GM12875 (cell line): ENCODE data around the gene TTC13.

Experiments used
- H3K4me3 ChIP-seq: one replicate; pipeline ENCODE4 v1.5.1; 2011; ENCODE audit warnings: low read depth, low read length, control low read depth
- CTCF ChIP-seq: IDR thresholded peaks from 2 replicates; pipeline ENCODE4 v1.5.1; 2011; ENCODE audit warnings: low read depth, mild to moderate bottlenecking, control low read depth, inconsistent platforms, low read length, moderate library complexity, borderline replicate concordance; ENCODE audit not compliant: insufficient read depth

The TTC13 gene

GRCh38 chr1:230900984-230901383, 77.7 kb downstream of the TTC13 start:
- no peak for TF ChIP-seq CTCF
- no peak overlapping the region for H3K4me3 ChIP-seq

- TF ChIP-seq CTCF, result no peak
- no peak overlapping the region for H3K4me3 ChIP-seq
These were observed 78.8 kb downstream of the TTC13 start for GRCh38 chr1:230899841-230900251.

- no peak for TF ChIP-seq CTCF
These were observed 79.9 kb downstream of the TTC13 start for GRCh38 chr1:230898748-230899147.

GRCh38 chr1:230898144-230898543, 80.5 kb downstream of the TTC13 start:
- no peak for TF ChIP-seq CTCF
- H3K4me3 ChIP-seq, result no peak overlapping the region

More at GRCh38 chr1:230898748-230899147, 79.9 kb downstream of the TTC13 start:
- H3K4me3 ChIP-seq, result no peak overlapping the region

GRCh38 chr1:230896779-230897178, 81.9 kb downstream of the TTC13 start:
- no peak overlapping the region for H3K4me3 ChIP-seq
- TF ChIP-seq CTCF, result no peak

- no peak overlapping the region for H3K4me3 ChIP-seq
- no peak for TF ChIP-seq CTCF
These were observed 83.2 kb downstream of the TTC13 start for GRCh38 chr1:230895452-230895851.

GRCh38 chr1:230894664-230895063, 84.0 kb downstream of the TTC13 start:
- H3K4me3 ChIP-seq, result no peak overlapping the region

More at GRCh38 chr1:230894664-230895063, 84.0 kb downstream of the TTC13 start:
- no peak for TF ChIP-seq CTCF
